Hematopoietic multipotent progenitor cell treated with erythropoietin and hydrocortisone succinate and interleukin-3 and kit ligand, for 6 days (in vitro differentiated cells): ENCODE data around the gene TCERG1L.
A peak's percentile ranks its signal among the peaks of the same experiment; 100 is the strongest.
"Not testable (repeated sequence)": the region's sequence is repeated elsewhere in the genome, so short reads cannot be mapped to it uniquely, and the experiment has no call there.

Source experiments
- DNase-seq: peaks from one replicate; pipeline ENCODE4 v3.0.0-alpha.2; 2015

Gene TCERG1L

DNA sequence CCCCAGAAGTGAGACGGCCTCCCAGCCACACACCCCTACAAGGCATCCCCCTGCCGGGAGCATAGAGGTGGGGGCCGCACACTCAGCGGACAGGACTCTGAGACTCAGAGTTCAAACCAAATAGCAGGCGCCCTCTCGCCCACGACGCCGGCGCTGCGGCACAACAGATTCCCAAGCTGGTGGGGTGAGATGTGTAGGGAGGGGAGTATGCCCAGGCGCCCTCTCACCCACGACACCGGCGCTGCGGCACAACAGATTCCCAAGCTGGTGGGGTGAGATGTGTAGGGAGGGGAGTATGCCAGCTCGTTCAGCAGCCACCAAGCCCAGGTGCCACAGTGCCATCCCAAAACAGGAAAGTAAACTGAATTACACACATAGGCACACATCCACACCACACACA lies 64.7 kb downstream of the TCERG1L start:
- DNase-seq: no peak

DNA sequence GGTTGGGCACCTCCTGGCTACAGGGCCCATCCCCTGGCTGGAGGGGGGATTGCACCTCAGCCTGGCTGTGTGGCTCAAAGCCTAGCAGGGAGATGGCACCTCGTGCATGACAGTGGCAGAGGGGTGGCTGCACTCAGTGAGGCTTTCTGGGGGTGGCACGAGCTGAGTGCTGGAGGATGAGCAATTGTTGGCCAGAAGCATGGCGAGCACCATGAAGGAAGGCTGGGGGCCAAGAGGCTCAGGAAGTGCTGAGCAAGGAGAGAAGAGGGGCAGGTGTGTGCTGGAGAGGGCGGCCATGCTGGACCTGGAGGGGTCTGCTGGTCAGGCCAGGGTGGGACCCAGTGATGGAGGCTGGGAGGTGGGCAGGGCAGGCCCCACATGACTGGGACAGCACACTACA lies 65.4 kb downstream of the TCERG1L start:
- no peak for DNase-seq

DNA sequence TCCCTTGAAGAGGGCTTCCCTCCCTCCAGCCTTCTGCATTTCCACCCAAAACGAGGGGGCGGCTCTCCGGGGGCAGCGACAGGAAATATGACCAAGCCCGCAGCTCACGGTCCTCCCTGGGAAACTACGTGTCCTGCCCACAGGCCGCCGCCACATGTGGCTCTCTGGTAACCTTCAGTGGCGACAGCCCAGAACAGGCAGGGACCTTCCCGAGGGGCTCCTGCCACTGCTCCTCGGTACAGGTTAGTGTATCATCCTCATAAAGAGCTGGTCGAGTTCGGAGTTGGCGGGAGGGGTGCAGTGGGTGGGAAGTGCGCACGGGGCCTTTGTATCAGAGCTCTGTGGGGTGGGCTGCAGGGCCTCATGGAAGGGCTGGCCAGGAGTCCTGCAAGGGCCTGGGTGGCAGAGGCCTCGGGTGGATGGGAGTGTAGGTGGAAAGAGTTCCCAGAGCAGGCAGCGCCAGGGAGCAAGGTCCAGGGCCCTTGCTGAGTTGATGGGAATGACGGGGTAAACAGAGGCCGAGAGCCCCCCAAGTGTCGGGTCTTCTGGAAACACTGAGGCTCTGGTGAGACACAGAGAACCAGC lies 66.0 kb downstream of the TCERG1L start:
- DNase-seq: no peak

DNA sequence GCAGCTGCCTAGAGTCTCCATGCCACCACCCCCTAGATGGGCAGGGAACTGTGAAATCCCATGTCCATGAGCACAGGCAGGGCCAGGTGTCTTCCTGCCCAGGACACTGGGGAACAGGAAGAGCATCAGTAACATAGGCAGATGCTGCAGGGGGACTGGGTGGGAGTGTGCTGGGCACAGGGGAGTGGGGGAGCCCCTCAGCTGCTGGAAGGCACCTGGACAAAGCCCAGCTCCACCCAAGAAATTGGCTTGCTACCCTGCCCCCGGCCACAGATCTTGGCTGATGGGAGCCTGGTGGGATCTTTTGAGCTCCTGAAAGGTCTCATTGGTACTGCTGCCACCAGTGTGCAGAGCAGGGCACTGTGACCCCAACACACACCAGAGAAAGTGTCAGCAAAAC lies 66.7 kb downstream of the TCERG1L start:
- no peak for DNase-seq

DNA sequence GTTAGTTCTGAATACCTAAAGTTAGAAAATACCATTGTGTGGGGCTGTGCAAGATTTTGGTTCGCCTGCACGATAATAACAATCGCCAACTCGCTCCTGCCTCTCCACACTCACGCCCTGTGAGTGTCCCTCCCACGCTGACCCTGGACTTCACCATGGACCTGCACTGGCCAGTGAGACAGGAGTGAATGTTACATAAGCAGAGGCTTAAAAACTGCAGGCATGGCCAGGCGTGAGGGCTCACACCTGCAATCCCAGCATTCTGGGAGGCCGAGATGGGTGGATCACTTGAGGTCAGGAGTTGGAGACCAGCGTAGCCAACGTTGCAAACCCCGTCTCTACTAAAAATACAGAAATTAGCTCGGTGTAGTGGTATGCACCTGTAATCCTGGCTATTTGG lies 68.4 kb downstream of the TCERG1L start:
- DNase-seq: no peak

DNA sequence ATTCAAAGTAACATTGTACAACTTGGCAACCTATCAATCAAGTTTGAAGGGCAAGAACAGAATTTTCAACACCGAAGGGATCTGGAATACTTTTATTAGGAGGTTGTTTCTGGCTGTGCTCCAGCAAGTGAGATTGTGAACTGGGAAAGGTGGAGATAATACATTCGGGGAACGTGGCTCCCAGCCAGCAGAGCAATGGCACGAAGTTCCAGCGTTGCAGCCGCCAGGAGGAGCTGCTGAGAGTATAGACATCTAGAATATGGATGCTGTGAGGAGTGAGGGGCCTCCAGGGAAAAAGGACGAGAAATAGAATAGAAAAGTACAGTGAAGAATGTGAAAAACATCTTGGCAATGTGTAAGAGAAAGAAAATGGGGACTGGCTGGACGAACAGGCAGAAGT lies 69.5 kb downstream of the TCERG1L start:
- peak; percentile 45 for DNase-seq

DNA sequence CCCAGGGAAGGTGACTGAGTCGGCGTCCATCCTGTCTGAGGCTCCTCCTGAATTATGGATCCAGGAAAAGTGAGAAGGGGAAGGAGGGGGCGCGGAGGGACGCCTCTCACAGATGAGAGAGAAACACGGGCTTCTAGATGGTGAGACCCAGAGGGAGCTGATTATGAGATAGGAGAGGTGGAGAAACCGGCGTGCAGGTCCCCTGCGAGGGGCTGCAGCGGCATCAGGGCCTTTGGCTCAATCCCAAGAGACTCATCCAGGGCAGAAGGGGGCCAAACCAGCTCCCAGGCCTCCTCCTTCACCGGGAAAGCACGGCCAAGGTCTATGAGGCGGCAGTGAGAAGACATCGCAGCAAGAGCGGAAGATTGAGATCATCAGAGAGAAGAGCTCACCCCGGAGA lies 70.8 kb downstream of the TCERG1L start:
- DNase-seq: no peak

DNA sequence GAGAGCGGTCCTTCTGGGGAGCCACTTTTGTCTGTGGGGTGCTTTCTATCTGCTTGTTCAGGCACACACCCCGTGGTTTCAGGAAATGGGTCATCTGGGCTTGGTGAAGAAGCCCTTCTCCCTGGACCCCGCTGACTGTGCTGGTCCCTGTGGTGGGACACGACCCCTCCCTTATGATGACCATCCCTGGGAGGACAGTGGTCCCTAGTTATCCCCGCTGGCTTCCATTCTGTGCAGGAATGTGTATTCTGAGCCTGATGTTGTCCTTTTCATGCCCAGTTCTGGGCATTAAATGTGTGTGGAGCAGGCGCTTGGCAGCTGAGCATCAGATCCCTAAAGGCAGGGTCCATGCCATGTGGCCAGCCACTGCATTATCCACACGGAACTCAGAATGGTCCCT lies 71.6 kb downstream of the TCERG1L start:
- no peak for DNase-seq

DNA sequence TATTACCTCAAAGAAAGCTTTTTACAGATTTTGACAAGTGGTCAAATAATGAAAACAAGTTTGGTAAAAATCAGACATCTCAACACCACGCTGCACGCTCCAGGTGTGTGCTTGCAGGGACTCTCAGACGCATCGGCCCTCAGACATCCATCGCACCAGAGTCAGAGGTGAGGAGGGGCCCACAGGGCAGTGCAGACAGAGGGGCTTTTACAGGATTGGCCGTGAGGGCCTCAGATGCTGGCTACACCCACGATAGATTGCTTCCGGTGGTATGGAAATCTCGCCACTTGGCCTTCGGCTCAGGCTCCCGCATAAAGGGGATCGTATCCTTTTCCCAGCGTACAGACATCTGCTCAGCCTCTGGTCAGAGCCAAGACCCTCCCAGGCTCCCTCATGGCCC lies 72.1 kb downstream of the TCERG1L start:
- DNase-seq: no peak

DNA sequence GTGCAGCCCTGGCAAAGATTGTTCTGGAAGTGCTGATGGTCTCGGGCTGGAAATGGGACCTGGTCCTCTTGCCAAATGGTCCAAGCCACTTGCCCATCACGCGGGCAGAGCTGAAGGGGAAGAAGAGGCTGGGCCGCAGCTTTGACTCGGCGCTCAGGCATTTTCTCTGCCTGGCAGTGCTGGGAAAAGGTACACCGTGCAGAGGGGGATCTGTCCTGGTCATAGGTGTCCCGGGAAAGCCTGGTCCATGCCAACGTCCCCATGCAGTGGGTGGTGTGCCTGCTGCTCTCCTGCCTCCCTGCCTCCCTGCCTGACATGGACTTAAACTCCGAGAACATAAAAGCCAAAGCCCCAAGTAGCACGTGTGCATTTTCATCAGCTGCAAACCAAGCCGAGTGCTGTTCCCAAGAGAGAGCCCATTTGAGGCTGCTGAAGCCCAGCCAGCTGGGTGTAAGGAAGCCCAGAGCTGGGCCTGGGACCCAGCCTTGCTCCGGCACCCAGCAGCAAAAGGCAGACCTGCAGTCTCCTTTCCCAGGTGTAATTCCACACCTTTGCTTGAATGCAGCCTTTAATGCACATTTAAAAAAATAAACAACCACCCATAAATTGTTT lies 72.7 kb downstream of the TCERG1L start:
- DNase-seq: no peak

DNA sequence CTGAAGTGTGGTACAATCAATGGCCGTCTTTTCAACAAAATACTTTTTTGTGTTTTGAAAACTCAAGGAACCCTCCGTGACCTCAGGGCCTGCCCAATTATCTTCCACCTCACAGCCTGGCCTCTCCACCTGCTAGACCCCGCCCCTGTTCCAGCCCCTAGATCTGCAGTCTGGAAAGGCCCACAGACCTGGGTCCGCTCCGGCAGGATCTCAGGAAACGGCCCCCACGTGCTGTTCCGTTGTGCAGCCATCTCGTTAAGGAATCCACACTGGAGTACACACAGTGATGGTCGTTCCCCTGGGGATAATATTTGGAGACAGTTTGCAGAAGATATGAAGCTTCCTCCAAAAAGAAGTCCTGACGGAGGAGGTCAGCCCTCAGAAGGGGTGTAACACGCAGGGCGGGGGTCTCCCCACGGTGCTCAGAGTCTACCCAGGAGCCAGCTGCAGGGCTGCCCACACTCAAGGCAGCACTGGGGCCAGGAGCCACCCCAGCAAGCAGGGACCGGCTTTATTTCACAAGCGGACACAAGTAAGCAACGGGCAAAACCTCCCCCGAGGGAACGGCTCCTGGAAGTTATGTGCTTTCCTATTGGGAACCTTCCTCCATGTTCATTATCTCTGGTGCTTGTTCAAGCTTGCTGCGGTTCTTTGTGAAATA lies 73.4 kb downstream of the TCERG1L start:
- no peak for DNase-seq

DNA sequence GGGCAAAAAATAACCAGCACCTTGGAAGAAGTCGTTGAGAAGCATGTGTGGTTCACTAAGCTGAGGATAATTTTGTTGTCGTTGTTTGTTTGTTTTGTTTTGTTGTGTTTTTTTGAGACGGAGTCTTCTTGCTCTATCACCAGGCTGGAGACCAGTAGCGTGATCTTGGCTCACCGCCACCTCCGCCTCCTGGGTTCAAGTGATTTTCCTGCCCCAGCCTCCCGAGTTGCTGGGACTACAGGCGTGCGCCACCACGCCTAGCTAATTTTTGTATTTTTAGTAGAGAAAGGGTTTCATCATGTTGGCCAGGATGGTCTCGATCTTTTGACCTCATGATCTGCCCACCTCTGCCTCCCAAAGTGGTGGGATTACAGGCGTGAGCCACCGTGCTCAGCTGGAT lies 76.9 kb downstream of the TCERG1L start:
- not testable (repeated sequence) for DNase-seq

DNA sequence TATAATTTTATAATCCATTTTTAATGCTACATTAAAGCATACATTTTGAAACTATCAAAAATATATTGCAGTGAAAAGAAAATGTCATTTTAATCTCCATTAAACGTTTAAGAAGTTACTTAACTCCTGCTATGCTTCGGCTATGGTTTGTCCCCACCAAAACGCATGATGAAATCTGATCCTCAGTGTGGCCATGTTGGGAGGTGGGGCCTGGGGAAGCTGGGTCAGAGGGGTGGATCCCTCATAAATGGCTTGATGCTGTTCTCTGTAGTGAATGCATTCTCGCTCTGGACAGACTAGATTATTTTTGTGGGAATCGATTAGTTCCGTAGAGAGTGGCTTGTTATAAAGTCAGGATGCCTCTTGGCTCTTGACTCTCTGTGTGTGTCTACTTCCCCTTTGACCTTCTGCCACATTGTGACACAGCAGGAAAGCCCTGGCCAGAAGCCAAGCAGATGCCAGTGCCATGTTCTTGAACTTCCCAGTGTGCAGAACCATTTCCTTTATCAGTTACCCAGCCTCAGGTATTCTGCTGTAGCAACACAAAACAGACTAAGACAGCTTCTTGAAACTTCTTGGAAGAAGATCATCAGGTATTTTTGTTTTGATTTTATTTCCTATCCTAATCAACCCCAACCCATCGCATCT lies 77.8 kb downstream of the TCERG1L start:
- no peak for DNase-seq

DNA sequence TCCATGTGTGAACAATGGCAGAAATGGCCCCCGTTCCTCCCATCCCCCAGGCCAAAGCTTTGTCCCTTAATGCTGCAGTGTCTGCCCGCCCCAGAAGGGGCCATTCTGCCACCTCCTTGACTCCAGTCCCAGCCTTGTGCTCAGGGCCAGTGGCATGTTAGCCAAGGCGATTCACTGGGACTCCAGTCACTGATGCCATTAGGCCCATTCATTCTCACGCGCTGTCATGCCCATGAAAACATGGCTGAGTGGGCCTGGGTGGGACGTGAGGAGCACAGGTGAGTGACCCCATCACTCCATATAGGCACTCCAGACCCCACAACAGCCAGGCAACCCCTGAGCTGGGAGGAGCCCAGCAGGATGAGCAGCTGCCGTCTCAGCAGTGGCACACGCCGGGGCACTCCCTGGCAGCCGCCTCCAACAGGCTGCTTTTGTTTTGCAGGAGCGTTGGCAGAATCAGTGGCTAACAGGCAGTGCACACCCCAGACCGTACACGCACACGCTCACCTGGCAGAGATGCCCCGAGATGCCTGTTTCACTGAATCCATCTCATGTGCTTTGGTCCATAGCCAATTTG lies 79.5 kb downstream of the TCERG1L start:
- DNase-seq: no peak

DNA sequence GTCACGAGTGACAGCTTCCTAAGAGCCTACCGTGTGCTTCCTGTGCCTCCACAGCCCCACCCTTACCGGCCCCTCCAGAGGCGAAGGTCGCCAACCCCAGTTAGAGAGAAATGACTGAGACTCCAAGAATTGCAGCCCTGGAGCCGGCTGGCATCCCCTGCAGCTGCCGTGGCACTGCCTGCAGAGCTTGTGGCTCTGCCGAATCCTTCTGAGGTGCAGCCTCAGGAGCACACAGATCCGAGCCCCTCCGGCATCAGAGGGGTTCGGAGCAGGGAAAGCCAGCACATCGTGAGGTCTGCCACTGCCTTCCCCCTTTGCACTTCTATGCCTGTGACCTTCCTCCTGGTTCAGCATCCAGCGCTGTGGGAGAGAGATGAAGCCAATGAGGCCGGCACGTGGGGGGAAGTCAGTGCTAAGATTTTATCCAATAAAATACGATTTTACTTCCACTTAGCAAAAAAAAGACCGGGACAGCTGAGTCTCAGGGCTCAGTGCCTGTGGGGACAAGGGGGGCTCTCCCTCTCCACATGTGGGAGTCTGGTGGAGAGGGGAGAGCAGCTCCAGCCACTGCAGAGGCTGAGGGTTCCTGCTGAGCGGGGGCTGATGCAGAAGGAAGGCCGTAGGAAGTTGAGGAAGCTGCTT lies 80.1 kb downstream of the TCERG1L start:
- DNase-seq: no peak

DNA sequence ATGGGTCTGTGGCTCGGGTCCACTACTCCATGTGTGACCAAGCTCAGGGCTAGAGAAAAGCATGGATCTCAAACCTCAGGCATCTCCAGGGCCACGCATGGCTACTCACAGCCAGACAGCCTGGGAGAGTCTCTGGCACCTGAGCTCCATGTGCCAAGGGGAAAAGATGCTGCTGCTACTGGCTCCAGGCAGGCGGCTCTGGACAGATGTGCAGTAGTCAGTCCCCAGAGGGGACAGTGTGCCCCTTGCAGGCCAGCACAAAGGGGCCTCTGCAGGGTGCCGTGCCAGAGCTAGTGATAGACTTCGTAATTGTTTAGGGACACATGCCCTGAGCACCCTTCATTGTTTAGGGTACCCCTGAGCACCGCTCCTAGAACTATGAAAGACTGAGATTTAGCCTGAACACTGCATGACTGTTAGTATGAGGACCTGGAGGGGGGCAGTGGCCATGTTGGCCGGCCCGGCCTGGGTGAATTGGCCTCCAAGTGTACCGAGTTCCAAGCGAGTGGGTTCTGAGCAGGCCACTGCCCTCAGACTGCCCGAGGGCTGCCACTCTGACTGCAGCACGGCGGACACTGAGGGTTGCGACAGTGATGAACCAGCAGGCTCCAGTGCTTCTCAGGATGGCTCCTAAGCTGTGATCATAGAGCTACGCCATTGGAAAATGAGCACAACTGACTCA lies 80.7 kb downstream of the TCERG1L start:
- DNase-seq: no peak

DNA sequence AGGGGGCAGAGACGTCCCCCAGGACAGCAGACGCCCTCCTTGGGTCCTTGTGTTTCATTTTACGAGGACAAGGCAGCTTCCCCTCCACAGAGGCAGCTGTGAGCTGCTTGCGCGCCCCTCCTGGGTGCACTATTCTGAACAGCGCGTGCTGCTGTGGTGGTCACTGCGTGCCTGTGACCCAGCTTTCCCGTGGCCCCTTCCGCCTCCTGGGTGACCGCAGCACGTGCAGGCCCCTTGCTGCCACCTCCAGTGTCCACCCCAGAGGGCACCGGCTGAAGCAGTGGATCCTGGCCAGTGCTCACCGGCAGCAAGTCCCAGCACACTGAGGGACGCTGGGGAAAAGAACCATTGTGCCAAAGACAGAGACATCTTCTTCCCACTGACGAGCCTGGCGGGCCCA lies 81.4 kb downstream of the TCERG1L start:
- no peak for DNase-seq

DNA sequence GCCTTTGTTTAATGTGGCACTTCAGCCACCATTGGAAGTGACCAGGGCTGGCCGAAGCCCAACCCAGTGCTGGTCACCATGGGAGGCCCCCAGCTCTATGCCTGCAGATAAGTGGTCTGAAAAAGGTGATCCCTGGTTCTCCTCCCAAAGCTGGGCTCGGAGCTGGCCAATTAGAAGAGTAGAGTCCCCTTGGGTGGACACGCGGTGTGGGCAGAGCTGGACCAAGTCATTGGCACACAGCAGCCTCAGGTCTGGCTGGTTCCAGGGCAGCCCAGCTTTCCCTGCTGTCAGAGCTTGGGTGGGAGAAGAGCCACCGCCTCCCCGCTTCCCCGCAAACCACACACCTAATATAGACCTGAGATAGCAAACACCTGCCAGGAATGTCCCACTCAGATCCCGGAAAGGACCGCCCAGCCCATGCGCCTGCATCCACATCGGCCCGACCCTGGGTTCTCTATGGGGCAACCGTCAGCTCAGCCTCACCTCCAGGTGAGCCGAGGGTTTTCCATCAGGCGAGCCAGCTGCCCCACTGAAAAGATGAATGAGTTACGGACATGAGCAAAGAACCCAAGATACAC lies 84.3 kb downstream of the TCERG1L start:
- no peak for DNase-seq

DNA sequence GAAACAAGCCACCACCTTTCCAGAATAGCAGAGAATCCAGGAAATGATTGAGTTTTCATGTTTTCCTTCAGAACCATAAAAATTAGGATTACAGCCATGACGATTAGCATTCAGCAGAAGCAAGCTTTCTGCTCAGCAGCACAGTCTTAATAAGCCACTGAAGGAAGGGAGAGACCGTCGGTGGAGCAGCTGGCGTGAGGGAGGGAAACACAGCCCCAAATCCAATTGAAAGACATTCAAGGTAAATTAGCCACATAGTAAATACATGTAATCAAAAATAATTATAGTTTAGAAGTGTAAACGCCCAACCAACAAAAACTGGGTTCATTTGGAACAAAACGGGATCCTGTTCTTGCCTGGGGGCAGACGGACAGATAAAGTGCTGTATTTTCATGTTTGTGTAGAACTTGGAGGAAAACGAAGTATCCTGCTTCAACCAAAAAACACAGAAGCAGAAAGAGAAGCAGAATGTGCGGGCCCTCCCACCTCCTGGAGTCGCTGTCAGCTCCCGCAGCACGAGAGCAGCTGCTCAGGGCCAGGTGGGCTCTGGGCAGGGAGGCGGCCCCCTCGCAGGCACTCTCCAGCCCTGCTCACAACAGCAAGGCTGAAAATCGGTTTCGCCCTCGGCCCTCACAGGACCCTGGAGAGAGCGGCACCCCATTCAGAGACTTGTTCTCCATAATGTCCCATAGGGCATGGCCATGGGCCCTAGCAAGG lies 84.9 kb downstream of the TCERG1L start:
- no peak for DNase-seq

DNA sequence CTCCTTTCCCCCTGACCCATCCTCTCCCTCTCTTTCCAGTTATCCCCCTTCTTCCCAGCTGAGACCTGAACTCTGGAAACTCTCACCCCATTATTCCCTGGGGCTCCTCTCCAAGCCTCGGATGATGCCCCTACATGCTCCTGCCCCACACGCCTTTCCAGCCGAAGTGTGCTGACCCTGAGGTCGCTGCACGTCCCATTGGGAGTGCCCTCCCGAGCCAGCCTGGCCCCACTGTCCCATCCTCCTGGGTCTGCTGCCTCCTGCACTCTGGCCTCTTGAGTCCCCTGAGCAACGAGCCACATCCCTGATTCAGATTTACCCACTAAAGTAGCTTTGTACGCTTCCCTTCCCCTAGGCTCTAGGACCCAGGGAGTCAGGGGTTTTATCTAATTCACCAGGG lies 87.4 kb downstream of the TCERG1L start:
- DNase-seq: no peak

DNA sequence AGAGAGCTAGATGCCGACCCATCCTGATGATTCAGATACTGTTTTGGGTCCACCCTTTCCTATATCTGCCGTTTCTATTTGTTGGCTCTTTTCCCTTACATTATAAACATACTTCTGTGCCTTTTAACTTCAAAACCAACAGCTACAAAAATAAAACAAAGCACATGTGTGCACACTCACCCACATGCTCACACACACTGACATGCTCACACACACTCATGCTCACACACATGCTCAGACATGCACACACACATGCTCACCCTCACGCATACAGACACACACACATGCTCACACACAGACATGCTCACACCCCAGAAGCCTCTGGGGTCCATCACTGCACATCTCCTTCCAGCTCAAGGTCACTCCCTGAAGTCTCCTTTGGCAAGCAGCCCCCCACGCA lies 88.1 kb downstream of the TCERG1L start:
- DNase-seq: no peak

DNA sequence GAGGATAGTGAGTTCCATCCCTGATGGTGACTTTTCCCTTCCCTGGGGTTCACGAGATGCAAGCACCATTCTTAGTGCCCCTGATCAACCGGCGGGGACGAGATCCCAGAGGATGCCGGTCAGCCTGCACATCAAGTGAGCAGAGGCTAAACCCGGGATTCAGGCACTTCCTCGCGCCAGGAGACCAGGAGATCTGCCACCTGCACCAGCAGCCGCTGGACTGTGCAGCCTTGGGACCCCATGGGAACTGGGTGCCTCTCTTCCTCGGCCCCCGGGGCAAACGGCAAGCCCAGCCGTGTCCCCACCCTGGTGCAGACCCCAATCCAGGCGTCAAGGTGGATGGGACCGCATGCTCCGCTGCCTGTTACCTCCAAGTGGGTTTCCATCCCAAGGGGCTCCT lies 88.5 kb downstream of the TCERG1L start:
- DNase-seq: no peak
